GM19023 (cell line): ENCODE data around the gene BMP7.
"Not testable (repeated sequence)": the region's sequence is repeated elsewhere in the genome, so short reads cannot be mapped to it uniquely, and the experiment has no call there.

Source experiments
- ATAC-seq: cut with Tn5 transposase; IDR thresholded peaks from one replicate; pipeline ENCODE4 v1.9.1; 2021; ENCODE audit warnings: mild to moderate bottlenecking, moderate library complexity; ENCODE audit not compliant: unreplicated experiment

BMP7 gene

GRCh38 chr20:57267158-57267821 is 849 bp upstream of the BMP7 start:
- ATAC-seq = no peak

DNA sequence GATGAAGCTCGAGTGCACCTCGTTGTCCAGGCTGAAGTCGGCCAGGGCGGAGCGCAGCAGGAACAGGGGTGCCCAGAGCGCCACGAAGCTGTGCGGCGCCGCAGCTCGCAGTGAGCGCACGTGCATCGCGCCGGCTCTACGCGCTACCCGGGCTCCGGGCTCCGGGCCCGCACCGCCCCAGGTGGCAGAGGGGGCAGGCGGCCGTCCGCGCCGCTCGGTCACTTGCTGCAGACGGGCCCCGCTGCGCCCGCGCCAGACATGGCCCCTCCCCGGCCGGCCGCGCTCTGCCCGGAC is 497 bp downstream of the BMP7 start:
- ATAC-seq = no peak

GRCh38 chr20:57265336-57265996 is 975 bp downstream of the BMP7 start:
- ATAC-seq = no peak

GRCh38 chr20:57264908-57265335 is 1.5 kb downstream of the BMP7 start:
- not testable (repeated sequence) for ATAC-seq

- no peak for ATAC-seq
Measured at GRCh38 chr20:57263801-57264792, 2.3 kb downstream of the BMP7 start.

DNA sequence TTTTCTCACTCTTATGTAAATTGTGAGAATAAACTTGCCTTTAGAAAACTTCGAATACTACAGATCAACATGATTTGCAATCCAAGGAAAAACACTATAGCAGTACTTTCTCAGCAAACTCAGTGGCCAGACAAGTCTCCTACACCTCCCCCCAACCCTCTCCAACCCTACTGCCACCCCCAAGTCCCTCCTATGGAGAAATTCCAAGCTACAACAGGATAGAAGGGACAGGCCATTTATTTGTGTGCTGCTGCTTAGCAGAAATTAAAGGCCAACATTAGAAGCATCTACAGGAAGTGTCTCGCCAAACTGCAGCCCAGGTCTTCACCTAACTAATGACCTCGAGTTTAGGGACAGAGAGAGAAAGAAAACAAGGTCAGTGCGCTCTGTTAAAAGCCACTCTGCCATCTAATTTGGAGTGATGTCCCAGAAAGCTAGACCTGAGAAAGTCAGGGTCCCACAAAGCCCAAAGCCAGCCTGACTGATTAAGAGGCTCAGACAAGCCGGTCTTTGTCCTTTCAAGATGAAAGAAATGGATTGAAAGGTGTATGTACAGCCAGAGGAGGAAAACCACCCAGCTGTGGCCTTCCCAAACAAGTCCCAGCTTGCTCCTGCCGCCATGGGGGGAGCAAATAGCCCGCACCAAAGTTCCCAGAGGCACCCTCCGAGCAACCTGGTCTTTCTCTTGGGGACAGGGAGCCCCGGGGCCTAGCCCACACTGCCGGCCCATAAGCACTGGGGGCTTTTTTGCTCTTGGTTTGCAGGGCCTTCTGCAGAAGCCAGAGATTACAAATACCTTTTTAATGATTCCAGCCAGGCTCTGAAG is 3.4 kb downstream of the BMP7 start:
- ATAC-seq = no peak

DNA sequence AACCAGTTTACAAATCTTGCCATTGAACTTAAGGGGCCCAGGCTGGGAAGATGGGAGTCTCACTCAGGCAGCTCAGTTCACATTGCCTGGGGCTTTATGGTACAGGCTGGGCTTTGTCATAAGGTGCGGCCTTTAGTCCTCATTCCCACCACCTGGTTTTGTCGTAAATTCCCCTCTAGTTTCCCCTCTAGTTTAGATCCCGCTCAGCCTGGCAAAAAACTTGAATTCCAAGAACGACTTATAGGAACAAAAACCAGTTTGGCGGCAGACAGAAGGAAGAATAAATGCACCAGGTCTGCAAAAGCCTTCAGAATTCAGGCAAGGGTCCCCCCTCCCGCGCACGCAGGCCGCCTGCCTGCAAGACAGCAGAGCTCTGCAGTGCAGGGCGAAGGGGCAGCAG is 4.1 kb downstream of the BMP7 start:
- ATAC-seq = no peak

- no peak for ATAC-seq
Measured at GRCh38 chr20:57261457-57262251, 4.8 kb downstream of the BMP7 start.

DNA sequence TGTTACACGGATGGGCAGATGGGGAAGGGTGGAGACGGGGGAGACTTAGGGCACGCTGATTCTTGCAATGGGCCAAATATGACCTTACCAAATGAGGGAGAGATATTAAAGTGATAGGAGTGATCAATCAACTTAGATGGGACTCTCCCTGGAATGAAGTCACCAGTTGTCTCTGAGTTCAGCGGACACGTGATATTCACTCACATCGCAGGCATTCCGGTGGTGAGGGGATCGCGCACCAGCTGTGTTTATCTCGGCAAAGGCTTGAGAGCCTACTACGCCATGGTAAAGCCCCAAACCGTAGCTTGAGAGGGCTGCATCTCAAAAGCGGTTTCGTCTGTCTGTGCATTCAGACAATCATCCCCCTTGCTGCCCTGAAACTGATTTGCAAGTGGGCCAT is 5.5 kb downstream of the BMP7 start:
- ATAC-seq = no peak

DNA sequence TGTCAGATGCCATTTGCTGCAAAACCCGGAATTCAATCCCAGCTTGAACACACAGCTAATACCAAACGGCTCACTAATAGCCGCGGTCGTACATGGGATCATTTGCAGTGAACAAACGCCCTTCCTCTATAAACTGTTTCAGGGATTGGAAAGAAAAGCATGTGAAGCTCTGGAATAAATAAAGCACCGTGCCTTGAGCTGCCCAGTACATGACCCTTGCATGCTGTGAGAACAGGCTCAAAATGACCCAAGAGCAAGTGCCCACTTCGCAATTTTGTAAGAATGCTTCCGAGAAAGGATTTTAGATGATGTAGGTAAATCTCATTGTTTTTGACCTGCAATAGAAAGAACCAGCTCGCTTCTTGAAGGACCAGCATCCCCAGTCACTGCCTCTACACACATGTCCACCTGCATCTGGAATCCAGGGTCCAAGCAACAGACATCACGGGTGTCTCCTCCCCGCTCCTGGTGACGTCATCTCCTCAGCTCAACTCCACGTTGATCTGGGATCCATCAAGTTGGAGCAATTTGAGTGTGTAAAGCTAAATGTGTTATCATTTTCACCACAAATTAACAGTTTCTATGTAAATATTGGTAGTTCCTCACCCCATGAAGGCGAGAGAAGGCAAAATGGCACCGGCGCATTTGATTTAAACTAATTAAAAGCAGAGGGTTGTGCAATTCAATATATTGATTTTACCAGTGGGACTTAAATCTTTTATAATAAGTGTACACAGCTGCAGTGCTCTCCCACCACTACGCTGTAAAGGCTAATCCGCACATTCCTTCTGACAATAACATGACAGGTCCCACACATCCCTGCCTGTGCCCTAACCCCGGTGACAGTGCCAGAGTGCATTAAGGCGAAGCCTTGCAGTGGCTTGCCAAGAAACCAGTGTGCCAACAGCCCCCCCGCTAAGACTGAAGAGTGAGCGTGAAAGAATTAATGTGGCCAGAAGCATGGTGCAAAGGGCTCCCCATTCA is 6.2 kb downstream of the BMP7 start:
- ATAC-seq = no peak

GRCh38 chr20:57259121-57259937 is 7.1 kb downstream of the BMP7 start:
- ATAC-seq = no peak

GRCh38 chr20:57257701-57258453 is 8.6 kb downstream of the BMP7 start:
- no peak for ATAC-seq

DNA sequence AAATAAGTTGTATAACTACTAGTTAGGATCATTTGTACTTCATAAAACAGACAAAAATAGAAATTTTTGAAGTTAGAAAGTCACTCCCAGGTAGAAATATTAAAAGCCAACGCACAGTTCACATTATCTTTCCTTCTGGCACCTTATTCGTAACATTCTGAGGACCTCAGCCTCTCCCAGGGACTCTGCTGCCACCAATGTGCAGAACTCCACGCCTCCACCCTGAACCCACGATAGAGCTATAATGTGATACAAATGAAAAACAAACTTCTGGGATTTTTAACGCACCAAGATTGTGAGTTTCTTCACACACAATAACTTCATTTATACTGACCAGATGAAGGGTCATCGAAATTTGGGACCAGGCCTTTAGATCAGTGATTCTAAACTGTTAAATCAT is 9.5 kb downstream of the BMP7 start:
- ATAC-seq = no peak

DNA sequence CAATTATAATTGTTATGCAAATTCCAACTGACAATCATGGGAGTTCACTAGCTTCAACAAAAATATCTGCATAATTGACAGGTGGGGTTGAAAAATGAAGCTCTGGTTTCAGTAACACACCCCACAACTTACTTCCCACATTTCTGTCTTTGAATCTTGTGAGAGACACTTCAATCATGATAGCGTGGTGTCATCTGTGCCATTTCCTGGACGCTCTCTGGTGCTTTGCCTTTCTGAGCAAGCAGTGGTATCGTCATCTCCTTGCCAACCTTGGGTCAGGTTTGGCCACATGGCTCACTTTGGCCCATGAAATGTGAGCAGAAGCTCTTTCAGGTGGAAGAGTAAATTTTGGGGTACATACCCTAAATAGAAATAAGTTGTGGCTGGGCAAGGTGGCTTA is 10.2 kb downstream of the BMP7 start:
- no peak for ATAC-seq

DNA sequence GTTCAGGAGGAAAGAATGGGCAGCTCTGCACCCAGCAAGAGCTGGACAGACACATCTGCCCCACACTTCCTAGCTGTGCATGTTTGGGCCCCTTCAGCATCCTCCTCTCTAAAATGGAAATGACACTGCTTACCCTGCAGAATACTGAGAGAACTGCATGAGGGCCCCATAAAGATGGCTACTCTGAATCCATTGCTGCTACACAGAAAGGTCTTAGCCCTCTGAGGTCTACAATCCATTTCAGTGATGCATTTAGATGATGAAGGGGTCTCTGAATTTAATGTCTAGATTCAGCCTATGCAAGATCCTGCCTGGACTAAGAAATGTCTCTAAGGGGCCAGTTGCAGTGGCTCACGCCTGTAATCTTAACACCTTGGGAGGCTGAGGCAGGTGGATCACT is 11.3 kb downstream of the BMP7 start:
- no peak for ATAC-seq

GRCh38 chr20:57252559-57253162 is 13.8 kb downstream of the BMP7 start:
- ATAC-seq = no peak

DNA sequence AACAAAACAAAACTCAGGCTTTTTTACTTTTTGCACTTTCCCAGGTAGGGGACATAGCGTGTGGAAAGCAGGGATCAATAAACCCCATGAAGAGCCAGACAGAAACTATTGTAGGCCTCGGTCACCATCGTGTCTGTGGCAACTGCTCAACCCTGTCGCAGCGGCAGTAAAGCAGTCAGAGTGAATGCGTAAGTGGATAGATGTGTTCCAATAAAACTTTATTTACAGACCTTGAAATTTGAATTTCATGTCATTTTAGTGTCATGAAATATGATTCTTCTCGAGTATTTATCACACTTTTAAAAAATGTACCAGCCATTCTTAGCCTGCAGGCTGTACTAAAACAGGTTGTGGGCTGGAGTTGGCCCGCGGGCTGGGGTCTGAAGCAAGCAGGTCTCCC is 14.5 kb downstream of the BMP7 start:
- ATAC-seq = no peak
